ENCODE results near the gene MEIOSIN. TPM values are rescaled to one million over a fixed set of nuclear protein-coding genes. Genes with fewer than 3 reads are reported as not detected.

The MEIOSIN gene
- total RNA-seq, 4 donors from 2014 or later: not detected

DNA sequence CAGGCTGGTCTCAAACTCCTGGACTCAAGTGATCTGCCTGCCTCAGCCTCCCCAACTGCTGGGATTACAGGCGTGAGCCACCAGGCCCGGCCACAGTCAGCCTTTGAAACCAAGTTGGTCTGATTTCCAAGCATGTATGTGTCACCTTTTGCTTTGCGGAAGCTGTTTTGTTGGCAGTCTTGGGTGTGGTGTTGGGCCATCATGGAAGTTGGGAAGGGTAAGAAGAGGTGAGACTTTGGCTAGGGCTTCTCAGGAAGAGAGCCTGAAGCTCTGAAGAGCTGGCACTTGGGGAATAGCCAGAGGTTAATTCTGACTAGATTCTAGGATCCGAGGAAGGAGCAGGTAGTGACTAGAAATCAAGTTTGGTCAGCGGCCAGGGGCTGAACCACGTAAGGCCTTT is 79.1 kb downstream of the MEIOSIN start:
- Histone ChIP-seq H3K4me3 (no peak overlapping the region), H3K36me3 (no peaks in the 10 kb centered on the region), H3K9me3 (no peaks in the 10 kb centered on the region), H3K27me3 (no peaks in the 10 kb centered on the region), H3K4me1 (peaks cover 0 to 23% (median 0%) of the 10 kb centered on the region in 4 donors), H3K27ac (no peak overlapping the region)
- DNase-seq: no peak
- TF ChIP-seq CTCF (IDR thresholded peaks at IDR 0.05) (no peak), POLR2A (IDR thresholded peaks at IDR 0.05) (no peak)

Other genes starting within 250 kb of the MEIOSIN start
- 10 to 100 TPM in 1 of 4 donors, 1 to 10 TPM in 2, under 1 TPM in 1; 0.53 to 42.1 (median 4.3) TPM for gene RTN2, start 236.4 kb upstream of the MEIOSIN start, total RNA-seq
- gene PPM1N, start 235.0 kb upstream of the MEIOSIN start, total RNA-seq: 1 to 10 TPM in 2 of 4 donors, not detected in 2; 1.5 to 1.7 TPM
- gene VASP, start 226.0 kb upstream of the MEIOSIN start, total RNA-seq: 100 to 1,000 TPM in 3 of 4 donors, 10 to 100 TPM in 1; 81.7 to 123 (median 112) TPM
- gene OPA3, start 148.6 kb upstream of the MEIOSIN start, total RNA-seq: 10 to 100 TPM in 3 of 4 donors, 1 to 10 TPM in 1; 5.0 to 26.6 (median 13.6) TPM
- gene GPR4, start 131.2 kb upstream of the MEIOSIN start, total RNA-seq: 1 to 10 TPM in 2 of 4 donors, under 1 TPM in 2; 0.18 to 3.4 (median 1.7) TPM
- gene EML2, start 94.0 kb upstream of the MEIOSIN start, total RNA-seq: 10 to 100 TPM; 17.5 to 60.2 (median 46.9) TPM
- gene GIPR, start 65.2 kb upstream of the MEIOSIN start, total RNA-seq: 1 to 10 TPM in 3 of 4 donors, not detected in 1; 4.6 to 6.0 (median 5.6) TPM
- gene SNRPD2, start 41.5 kb upstream of the MEIOSIN start, total RNA-seq: 10 to 100 TPM; 47.3 to 86.2 (median 67.3) TPM
- 10 to 100 TPM in 1 of 4 donors, 1 to 10 TPM in 3; 6.1 to 11.6 (median 7.4) TPM for gene QPCTL, start 40.8 kb upstream of the MEIOSIN start, total RNA-seq
- 10 to 100 TPM in 3 of 4 donors, 1 to 10 TPM in 1; 8.3 to 25.2 (median 19.7) TPM for gene FBXO46, start 2.5 kb upstream of the MEIOSIN start, total RNA-seq
- 10 to 100 TPM in 1 of 4 donors, 1 to 10 TPM in 3; 3.3 to 11.5 (median 6.2) TPM for gene SIX5, start 35.8 kb downstream of the MEIOSIN start, total RNA-seq
- gene DMPK, start 49.1 kb downstream of the MEIOSIN start, total RNA-seq: 10 to 100 TPM; 10.5 to 63.5 (median 43.5) TPM
- gene DMWD, start 59.4 kb downstream of the MEIOSIN start, total RNA-seq: 10 to 100 TPM; 20.8 to 63.8 (median 35.4) TPM
- 1 to 10 TPM in 1 of 4 donors, under 1 TPM in 1, not detected in 2; 0.54 to 3.3 TPM for gene RSPH6A, start 81.9 kb downstream of the MEIOSIN start, total RNA-seq
- 100 to 1,000 TPM in 1 of 4 donors, 10 to 100 TPM in 3; 44.0 to 158 (median 90.3) TPM for gene SYMPK, start 129.7 kb downstream of the MEIOSIN start, total RNA-seq
- gene FOXA3, start 130.9 kb downstream of the MEIOSIN start, total RNA-seq: 10 to 100 TPM in 3 of 4 donors, 1 to 10 TPM in 1; 9.1 to 17.0 (median 10.6) TPM
- 10 to 100 TPM; 18.2 to 26.4 (median 23.1) TPM for gene IRF2BP1, start 152.7 kb downstream of the MEIOSIN start, total RNA-seq
- 10 to 100 TPM in 3 of 4 donors, 1 to 10 TPM in 1; 4.1 to 17.7 (median 14.2) TPM for gene MYPOP, start 169.2 kb downstream of the MEIOSIN start, total RNA-seq
- not detected for gene NANOS2, start 181.3 kb downstream of the MEIOSIN start, total RNA-seq
- gene NOVA2, start 240.4 kb downstream of the MEIOSIN start, total RNA-seq: 1 to 10 TPM in 2 of 4 donors, under 1 TPM in 2; 0.53 to 4.1 (median 1.5) TPM

All from Peyer's patch (tissue), 4 donors.